ENCODE results near the gene HLA-DMA.

The HLA-DMA gene

GRCh38 chr6:32974541-32975308 lies 21.8 kb upstream of the HLA-DMA start:
- no peak for FAIRE-seq
- no peak for DNase-seq (ENCODE audit: low spot score)

GRCh38 chr6:32974016-32974333 lies 21.1 kb upstream of the HLA-DMA start:
- no peak for FAIRE-seq

DNA sequence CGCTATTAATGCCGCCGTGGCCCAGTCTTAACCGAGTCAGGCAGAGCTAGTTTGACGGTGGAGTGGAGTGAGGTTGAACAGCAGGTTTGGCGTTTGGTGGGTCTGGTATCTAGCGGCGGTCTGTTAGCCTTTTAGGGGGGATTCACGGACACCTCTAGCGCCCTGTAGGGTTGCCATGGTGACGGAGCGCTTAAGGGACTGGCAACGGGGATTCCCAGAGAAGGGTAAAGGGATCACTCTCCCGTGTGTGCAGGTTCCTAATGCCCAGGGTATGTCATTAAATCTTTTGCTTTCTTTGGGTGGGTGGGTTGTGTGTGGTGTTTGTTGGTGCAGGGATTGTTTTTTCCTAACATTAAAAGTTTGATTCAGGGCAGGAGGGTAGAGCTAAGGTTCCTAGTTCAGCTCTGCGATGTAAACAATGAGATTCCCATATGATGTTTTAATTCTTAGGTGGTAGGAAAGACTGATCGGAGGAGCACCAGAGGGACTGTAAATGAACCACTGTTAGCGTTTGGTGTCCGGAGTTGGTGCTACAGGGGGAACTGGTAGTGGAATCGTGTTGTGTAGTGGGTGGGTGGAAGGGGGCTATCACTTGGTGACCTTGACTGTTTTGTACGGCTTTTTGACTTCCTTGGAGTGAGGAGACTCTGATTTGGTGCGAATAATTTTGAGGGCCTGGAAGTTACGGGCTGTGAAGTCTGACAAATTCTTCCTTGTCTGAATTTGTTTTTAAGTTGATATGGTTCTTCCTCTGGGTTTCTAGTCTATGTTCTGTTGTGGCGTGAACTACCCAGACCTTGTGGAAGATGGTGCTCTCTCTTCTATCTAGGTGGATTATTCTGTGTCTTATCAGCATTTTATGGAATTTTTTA lies 20.5 kb upstream of the HLA-DMA start:
- DNase-seq (ENCODE audit: low spot score), result no peak
- FAIRE-seq, result no peak

More at GRCh38 chr6:32974016-32974333, 21.1 kb upstream of the HLA-DMA start:
- DNase-seq (ENCODE audit: low spot score), result peak; percentile 42

GRCh38 chr6:32972353-32973143 lies 19.7 kb upstream of the HLA-DMA start:
- DNase-seq (ENCODE audit: low spot score) (no peak), FAIRE-seq (no peak)

DNA sequence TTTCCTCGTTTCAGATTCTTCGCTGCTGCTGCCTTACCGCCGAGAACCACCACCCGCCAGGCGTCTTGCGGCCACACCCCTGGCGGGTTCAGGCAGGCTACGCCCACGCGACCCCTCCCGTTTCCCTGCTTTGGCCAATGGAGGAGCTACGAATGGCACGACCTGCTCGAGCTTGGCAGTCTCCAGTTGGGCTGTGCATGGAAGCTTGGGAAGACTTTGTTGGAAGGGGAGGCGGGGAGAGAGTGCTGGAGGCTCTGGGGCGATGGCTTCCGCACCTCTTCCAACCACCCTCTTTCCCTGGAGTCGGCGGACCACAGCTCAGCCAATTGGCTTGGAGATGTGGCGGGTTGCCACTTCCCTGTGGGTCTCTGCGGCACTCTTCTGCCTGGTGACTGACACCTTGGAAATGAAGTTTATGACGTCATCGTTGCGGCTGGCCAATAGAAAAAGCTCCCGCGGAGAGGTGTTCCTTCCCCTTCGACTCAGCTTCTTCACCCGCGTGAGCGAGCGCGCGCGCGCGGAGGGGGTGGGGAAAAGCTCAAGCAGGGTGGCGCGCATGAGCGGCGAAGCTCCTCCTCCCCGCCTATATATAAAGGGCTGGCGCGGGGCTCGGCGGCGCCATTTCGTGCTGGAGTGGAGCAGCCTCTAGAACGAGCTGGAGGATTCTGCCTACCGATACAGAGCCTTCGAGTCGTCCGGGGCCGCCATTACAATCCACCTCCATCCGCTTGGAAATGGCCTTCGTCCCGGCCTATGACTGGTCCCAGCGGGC lies 18.9 kb upstream of the HLA-DMA start:
- FAIRE-seq (no peak), DNase-seq (ENCODE audit: low spot score) (peak; percentile 95)

- no peak for FAIRE-seq
- DNase-seq (ENCODE audit: low spot score), result no peak
Observed at GRCh38 chr6:32971242-32971580, 18.3 kb upstream of the HLA-DMA start.

- FAIRE-seq, result no peak
- DNase-seq (ENCODE audit: low spot score), result peak; percentile 71
Observed at GRCh38 chr6:32970413-32971241, 17.7 kb upstream of the HLA-DMA start.

DNA sequence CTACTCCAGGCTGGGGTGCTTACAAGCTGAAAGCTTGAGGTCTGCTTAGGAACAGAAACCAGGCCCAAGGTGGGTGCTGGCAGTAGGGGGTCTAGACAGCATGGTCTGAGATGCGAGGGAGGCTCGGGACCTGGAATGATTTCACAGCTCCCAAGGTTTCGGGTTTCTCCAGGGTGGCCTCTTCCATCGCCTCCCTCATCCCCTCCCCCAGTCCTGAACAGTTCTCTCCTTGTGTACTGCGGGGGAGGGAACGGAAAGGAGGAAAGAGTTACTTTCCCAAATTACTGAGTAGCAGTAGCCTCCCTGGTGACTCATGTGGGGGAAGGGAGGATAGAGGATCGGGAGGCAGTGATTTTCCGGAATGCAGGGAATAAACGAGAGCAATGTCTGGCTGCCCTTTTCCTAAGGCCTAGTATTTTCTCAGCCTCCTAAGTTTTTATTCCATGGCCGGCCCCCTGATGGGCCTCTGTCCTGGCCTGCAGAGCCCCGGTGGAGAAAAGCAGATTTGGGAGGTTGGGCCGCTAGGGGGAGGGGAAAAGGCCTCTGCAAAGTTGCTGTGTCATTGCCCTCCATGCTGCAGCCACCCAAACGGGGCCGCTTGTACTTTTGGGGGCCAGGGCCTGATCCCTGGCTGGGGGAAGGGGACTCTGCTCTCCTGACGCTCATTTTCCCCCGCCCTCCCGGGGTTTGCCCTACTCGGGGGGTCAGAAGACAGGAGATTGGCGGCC lies 17.0 kb upstream of the HLA-DMA start:
- FAIRE-seq (no peak), DNase-seq (ENCODE audit: low spot score) (peak; percentile 68)

DNA sequence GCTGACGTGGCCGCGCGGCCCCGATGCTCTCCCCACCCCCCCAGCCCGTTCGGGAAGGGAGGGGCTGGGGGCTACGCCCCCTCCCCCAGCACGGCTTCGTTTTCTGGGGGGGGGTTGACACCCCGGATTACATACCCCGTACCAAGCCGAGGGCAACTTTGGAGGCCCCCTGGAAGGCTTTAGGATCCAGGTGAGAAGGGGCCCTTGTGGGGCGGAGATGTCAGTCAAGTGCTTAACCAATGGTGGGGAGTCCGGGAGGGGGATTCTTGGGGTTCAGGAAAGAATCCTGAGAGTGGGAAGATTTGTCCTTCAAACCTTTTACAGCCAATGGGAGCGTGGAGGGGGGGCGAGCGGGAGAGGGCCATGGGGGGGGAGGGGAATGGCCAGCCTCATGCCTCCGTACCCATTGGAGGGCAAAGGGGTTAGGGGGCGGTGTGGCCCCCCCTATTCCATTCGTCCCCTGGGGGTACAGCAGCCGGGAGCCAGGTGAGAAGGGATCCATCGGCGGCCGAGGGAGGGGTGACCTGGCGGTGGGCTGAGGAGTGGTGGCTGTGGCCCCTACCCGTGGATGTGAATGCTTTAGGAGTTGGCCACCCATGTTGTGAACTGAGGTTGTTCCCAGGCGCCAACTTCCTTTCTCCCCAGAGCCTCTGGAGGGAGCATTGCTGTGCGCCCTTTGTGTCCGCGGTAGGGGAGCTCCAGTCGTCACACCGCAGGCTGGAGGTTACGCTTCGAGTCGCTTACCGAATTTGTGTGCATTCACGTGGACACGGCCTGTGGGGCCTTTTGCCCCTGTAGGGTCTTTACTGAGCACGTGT lies 16.2 kb upstream of the HLA-DMA start:
- FAIRE-seq, result no peak
- DNase-seq (ENCODE audit: low spot score), result peak; percentile 86

GRCh38 chr6:32968093-32968866 lies 15.4 kb upstream of the HLA-DMA start, which contains the start of gene BRD2:
BRD2 (plus strand) TSS chr6:32968594; CDS start chr6:32972899, 4,305 bp downstream.
- FAIRE-seq (peak; percentile 46), DNase-seq (ENCODE audit: low spot score) (peak; percentile 93)

- FAIRE-seq, result no peak
Observed at GRCh38 chr6:32967151-32968091, 14.5 kb upstream of the HLA-DMA start.

DNA sequence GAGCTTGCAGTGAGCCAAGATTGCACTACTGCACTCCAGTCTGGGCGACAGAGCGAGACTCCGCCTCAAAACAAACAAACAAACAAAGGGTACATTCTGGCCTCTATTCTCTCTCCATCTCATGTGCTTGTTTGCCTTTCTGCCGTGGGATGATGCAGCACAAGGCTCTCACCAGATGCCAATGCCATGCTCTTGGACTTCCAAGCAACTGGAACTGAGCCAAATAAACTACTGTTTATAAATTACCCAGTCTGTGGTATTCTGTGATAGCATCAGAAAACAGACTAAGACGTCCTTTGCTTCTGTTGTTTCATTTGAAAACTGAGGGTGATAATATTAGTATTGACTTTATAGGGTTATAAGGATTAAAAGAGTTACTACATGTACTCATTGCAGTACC lies 11.9 kb upstream of the HLA-DMA start:
- DNase-seq (ENCODE audit: low spot score), result no peak
- FAIRE-seq, result no peak

More at GRCh38 chr6:32967151-32968091, 14.5 kb upstream of the HLA-DMA start:
- peak; percentile 55 for DNase-seq (ENCODE audit: low spot score)

- DNase-seq (ENCODE audit: low spot score), result no peak
- FAIRE-seq, result no peak
Observed at GRCh38 chr6:32963866-32964265, 11.0 kb upstream of the HLA-DMA start.

GRCh38 chr6:32962213-32962826 lies 9.4 kb upstream of the HLA-DMA start:
- FAIRE-seq, result no peak
- DNase-seq (ENCODE audit: low spot score), result no peak

- DNase-seq (ENCODE audit: low spot score) (no peak), FAIRE-seq (no peak)
Observed at GRCh38 chr6:32960563-32960962, 7.7 kb upstream of the HLA-DMA start.

DNA sequence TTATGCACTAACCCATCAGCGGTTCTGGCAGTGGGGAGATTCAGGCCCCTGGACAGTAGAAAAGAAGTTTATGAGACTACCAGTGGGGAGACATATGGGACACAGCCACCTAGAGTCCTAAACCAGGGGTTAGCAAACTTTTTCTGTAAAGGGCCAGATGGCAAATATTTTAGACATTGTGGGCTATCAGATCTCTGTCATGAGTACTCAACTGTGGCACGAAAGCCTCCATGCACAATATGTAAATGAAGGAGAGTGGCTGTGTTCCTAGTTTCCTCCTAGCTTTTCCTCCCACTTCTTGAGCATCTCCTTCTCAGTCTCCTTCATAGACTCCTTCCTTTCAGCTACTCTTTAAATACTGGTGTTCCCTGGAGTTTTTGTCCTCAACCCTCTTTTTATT lies 3.3 kb upstream of the HLA-DMA start:
- FAIRE-seq (no peak), DNase-seq (ENCODE audit: low spot score) (no peak)
